ENCODE results near the gene POLR2A. TPM values are rescaled to one million over a fixed set of nuclear protein-coding genes. Genes with fewer than 3 reads are reported as not detected.
A peak's percentile ranks its signal among the peaks of the same experiment; 100 is the strongest.

Gene POLR2A
- total RNA-seq, 1 donor from 2014 or later = 151 TPM

DNA sequence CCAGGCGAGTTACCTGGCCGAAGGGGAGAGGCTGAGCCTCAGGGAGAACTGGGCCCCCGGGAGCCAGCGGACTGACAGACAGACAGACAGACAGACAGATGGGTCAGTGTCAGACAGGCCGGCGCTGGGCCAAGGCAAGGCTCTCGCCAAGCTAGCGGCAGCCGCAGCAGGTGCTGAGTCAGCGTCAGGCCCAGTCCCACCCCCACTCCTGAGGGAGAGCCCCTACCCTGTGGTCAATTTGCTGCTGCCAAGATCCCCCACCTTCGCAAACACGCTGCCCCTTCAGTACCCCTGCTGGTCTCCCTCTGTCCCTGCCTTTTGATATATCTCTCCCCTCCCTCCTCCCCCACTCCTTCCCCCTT is 43.4 kb upstream of the POLR2A start:
- Histone ChIP-seq H3K4me3 (ENCODE audit: insufficient read depth, low read depth, low read length) (peak overlapping the region; percentile 51), H3K9ac (ENCODE audit: low read length) (peak overlapping the region; percentile 17), H3K36me3 (ENCODE audit: insufficient read depth, low read length) (no peaks in the 10 kb centered on the region), H3K4me1 (ENCODE audit: insufficient read depth, low read length) (peaks cover 37% of the 10 kb centered on the region), H3K4me2 (ENCODE audit: low read length) (peak overlapping the region; percentile 82), H3K79me2 (ENCODE audit: insufficient read depth, low read length) (no peaks in the 10 kb centered on the region), H3K27ac (ENCODE audit: low read depth, low read length) (no peak overlapping the region), H3K27me3 (ENCODE audit: insufficient read depth, low read length) (peaks cover 32% of the 10 kb centered on the region), H2AFZ (ENCODE audit: low read depth, low read length) (peak overlapping the region; percentile 72), H4K20me1 (ENCODE audit: insufficient read depth, low read length) (peaks cover 13% of the 10 kb centered on the region), H3K9me3 (ENCODE audit: insufficient read depth, low read depth, low read length) (no peaks in the 10 kb centered on the region)
- no peaks in the 10 kb centered on the region for H3K9me3 Mint-ChIP-seq (ENCODE audit: unreplicated experiment)
- H3K4me1 Mint-ChIP-seq (ENCODE audit: low read depth, unreplicated experiment) = peaks cover 21% of the 10 kb centered on the region
- FAIRE-seq (no peak), DNase-seq (ENCODE audit: low read depth) (peak; percentile 45)
- H3K4me3 Mint-ChIP-seq (ENCODE audit: unreplicated experiment) = peak overlapping the region; percentile 89
- TF ChIP-seq, protein P1, sequence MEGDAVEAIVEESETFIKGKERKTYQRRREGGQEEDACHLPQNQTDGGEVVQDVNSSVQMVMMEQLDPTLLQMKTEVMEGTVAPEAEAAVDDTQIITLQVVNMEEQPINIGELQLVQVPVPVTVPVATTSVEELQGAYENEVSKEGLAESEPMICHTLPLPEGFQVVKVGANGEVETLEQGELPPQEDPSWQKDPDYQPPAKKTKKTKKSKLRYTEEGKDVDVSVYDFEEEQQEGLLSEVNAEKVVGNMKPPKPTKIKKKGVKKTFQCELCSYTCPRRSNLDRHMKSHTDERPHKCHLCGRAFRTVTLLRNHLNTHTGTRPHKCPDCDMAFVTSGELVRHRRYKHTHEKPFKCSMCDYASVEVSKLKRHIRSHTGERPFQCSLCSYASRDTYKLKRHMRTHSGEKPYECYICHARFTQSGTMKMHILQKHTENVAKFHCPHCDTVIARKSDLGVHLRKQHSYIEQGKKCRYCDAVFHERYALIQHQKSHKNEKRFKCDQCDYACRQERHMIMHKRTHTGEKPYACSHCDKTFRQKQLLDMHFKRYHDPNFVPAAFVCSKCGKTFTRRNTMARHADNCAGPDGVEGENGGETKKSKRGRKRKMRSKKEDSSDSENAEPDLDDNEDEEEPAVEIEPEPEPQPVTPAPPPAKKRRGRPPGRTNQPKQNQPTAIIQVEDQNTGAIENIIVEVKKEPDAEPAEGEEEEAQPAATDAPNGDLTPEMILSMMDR (IDR thresholded peaks at IDR 0.05; ENCODE audit: insufficient read depth, low read depth, low read length) = no peak
- no peak for TF ChIP-seq EZH2 (IDR thresholded peaks at IDR 0.05; ENCODE audit: insufficient read depth, low read length)
- H3K27ac Mint-ChIP-seq (ENCODE audit: unreplicated experiment) = peak overlapping the region; percentile 85
- H3K27me3 Mint-ChIP-seq (ENCODE audit: low read depth, unreplicated experiment) = peaks cover 2% of the 10 kb centered on the region
- peaks cover 17% of the 10 kb centered on the region for H3K36me3 Mint-ChIP-seq (ENCODE audit: low read depth, unreplicated experiment)

DNA sequence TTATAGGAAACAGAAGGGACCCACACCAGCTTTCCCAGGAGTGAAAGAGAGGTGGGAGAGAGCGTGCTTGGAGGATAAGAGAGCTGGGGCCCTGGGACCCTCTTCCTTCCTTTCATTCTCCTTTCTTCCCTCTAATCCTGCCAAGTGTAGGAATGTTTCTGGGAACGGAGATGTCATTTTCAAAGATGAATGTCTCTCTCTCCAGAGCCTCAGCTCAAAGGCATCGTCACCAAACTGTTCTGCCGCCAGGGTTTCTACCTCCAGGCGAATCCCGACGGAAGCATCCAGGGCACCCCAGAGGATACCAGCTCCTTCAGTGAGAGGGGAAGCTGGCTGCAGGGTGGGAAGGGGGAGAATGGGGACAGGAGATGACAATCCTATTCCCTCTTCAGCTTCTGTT is 42.9 kb upstream of the POLR2A start:
- H3K36me3 ChIP-seq (ENCODE audit: insufficient read depth, low read length) = no peaks in the 10 kb centered on the region
- H3K4me3 ChIP-seq (ENCODE audit: insufficient read depth, low read depth, low read length) = no peak overlapping the region
- DNase-seq (ENCODE audit: low read depth) (no peak), FAIRE-seq (no peak)
- Mint-ChIP-seq H3K9me3 (ENCODE audit: unreplicated experiment) (no peaks in the 10 kb centered on the region), H3K36me3 (ENCODE audit: low read depth, unreplicated experiment) (peaks cover 17% of the 10 kb centered on the region), H3K4me3 (ENCODE audit: unreplicated experiment) (peak overlapping the region; percentile 89), H3K4me1 (ENCODE audit: low read depth, unreplicated experiment) (peaks cover 21% of the 10 kb centered on the region), H3K27ac (ENCODE audit: unreplicated experiment) (peak overlapping the region; percentile 78), H3K27me3 (ENCODE audit: low read depth, unreplicated experiment) (peaks cover 2% of the 10 kb centered on the region)
- H3K9ac ChIP-seq (ENCODE audit: low read length) = no peak overlapping the region
- TF ChIP-seq, protein P1 (IDR thresholded peaks at IDR 0.05; ENCODE audit: insufficient read depth, low read depth, low read length) = no peak
- H3K27ac ChIP-seq (ENCODE audit: low read depth, low read length) = no peak overlapping the region
- no peaks in the 10 kb centered on the region for H3K79me2 ChIP-seq (ENCODE audit: insufficient read depth, low read length)
- no peak overlapping the region for H3K4me2 ChIP-seq (ENCODE audit: low read length)
- peaks cover 13% of the 10 kb centered on the region for H4K20me1 ChIP-seq (ENCODE audit: insufficient read depth, low read length)
- no peaks in the 10 kb centered on the region for H3K9me3 ChIP-seq (ENCODE audit: insufficient read depth, low read depth, low read length)
- H2AFZ ChIP-seq (ENCODE audit: low read depth, low read length) = no peak overlapping the region
- peaks cover 37% of the 10 kb centered on the region for H3K27me3 ChIP-seq (ENCODE audit: insufficient read depth, low read length)
- H3K4me1 ChIP-seq (ENCODE audit: insufficient read depth, low read length) = peaks cover 34% of the 10 kb centered on the region

DNA sequence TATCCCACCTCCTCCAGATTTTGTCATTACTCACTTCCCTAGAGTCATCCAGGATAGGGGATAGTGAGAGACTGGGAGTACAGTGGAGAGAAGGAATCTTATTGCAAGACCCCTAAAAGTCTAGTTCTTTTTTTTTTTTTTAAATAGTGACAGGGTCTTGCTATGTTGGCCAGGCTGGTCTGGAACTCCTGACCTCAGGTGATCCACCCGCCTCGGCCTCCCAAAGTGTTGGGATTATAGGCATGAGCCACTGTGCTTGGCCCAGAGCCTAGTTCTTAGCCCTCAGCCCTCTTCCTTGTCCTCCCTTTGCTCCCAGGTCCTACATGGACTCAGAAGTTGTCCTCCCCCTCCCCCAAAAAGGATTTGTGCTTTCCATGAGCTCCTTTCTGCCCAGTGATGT is 42.0 kb upstream of the POLR2A start:
- no peaks in the 10 kb centered on the region for H3K36me3 ChIP-seq (ENCODE audit: insufficient read depth, low read length)
- Mint-ChIP-seq H3K36me3 (ENCODE audit: low read depth, unreplicated experiment) (peaks cover 20% of the 10 kb centered on the region), H3K4me1 (ENCODE audit: low read depth, unreplicated experiment) (peaks cover 21% of the 10 kb centered on the region), H3K4me3 (ENCODE audit: unreplicated experiment) (peak overlapping the region; percentile 77), H3K9me3 (ENCODE audit: unreplicated experiment) (peaks cover under 1% of the 10 kb centered on the region), H3K27me3 (ENCODE audit: low read depth, unreplicated experiment) (peaks cover 5% of the 10 kb centered on the region), H3K27ac (ENCODE audit: unreplicated experiment) (no peak overlapping the region)
- FAIRE-seq = no peak
- peaks cover 13% of the 10 kb centered on the region for H4K20me1 ChIP-seq (ENCODE audit: insufficient read depth, low read length)
- no peaks in the 10 kb centered on the region for H3K79me2 ChIP-seq (ENCODE audit: insufficient read depth, low read length)
- TF ChIP-seq EZH2 (IDR thresholded peaks at IDR 0.05; ENCODE audit: insufficient read depth, low read length) = no peak
- TF ChIP-seq, protein P1 (IDR thresholded peaks at IDR 0.05; ENCODE audit: insufficient read depth, low read depth, low read length) = no peak
- DNase-seq (ENCODE audit: low read depth) = no peak
- H3K9ac ChIP-seq (ENCODE audit: low read length) = no peak overlapping the region
- H3K9me3 ChIP-seq (ENCODE audit: insufficient read depth, low read depth, low read length) = no peaks in the 10 kb centered on the region
- H3K4me3 ChIP-seq (ENCODE audit: insufficient read depth, low read depth, low read length) = no peak overlapping the region
- H3K4me2 ChIP-seq (ENCODE audit: low read length) = no peak overlapping the region
- peaks cover 40% of the 10 kb centered on the region for H3K27me3 ChIP-seq (ENCODE audit: insufficient read depth, low read length)
- no peak overlapping the region for H3K27ac ChIP-seq (ENCODE audit: low read depth, low read length)
- H2AFZ ChIP-seq (ENCODE audit: low read depth, low read length) = no peak overlapping the region
- peaks cover 33% of the 10 kb centered on the region for H3K4me1 ChIP-seq (ENCODE audit: insufficient read depth, low read length)

Data from astrocyte (in vitro differentiated cells and primary cell).